ENCODE results near the gene NDFIP1.
A peak's percentile ranks its signal among the peaks of the same experiment; 100 is the strongest.

NDFIP1 gene

GRCh38 chr5:142119051-142119625 lies 10.6 kb downstream of the NDFIP1 start:
- no peak for DNase-seq (ENCODE audit: low read depth in 2 of 2)

GRCh38 chr5:142120247-142120935 lies 11.8 kb downstream of the NDFIP1 start:
- DNase-seq (ENCODE audit: low read depth in 2 of 2) = no peak

GRCh38 chr5:142122121-142122520 lies 13.5 kb downstream of the NDFIP1 start:
- no peak for DNase-seq (ENCODE audit: low read depth in 2 of 2)

- DNase-seq (ENCODE audit: low read depth in 2 of 2) = no peak
These were observed 16.8 kb downstream of the NDFIP1 start for GRCh38 chr5:142125378-142125777.

GRCh38 chr5:142125963-142126362 lies 17.4 kb downstream of the NDFIP1 start:
- DNase-seq (ENCODE audit: low read depth in 2 of 2) = no peak

GRCh38 chr5:142128675-142129208 lies 20.2 kb downstream of the NDFIP1 start:
- no peak for DNase-seq (ENCODE audit: low read depth in 2 of 2)

GRCh38 chr5:142129446-142130066 lies 21.0 kb downstream of the NDFIP1 start:
- DNase-seq (ENCODE audit: low read depth in 2 of 2) = no peak

GRCh38 chr5:142131394-142131793 lies 22.8 kb downstream of the NDFIP1 start:
- no peak for DNase-seq (ENCODE audit: low read depth in 2 of 2)

GRCh38 chr5:142132916-142133315 lies 24.3 kb downstream of the NDFIP1 start:
- DNase-seq (ENCODE audit: low read depth in 2 of 2) = no peak

GRCh38 chr5:142133330-142134206 lies 25.0 kb downstream of the NDFIP1 start:
- DNase-seq (ENCODE audit: low read depth in 2 of 2) = no peak

GRCh38 chr5:142134331-142135010 lies 25.9 kb downstream of the NDFIP1 start:
- no peak for DNase-seq (ENCODE audit: low read depth in 2 of 2)

- no peak for DNase-seq (ENCODE audit: low read depth in 2 of 2)
These were observed 32.9 kb downstream of the NDFIP1 start for GRCh38 chr5:142141463-142141862.

- DNase-seq (ENCODE audit: low read depth in 2 of 2) = no peak
These were observed 35.3 kb downstream of the NDFIP1 start for GRCh38 chr5:142143878-142144277.

- peak; percentile 19 to 21 for DNase-seq (ENCODE audit: low read depth in 2 of 2)
These were observed 36.7 kb downstream of the NDFIP1 start for GRCh38 chr5:142145106-142145900.

- DNase-seq (ENCODE audit: low read depth in 2 of 2) = no peak
These were observed 40.8 kb downstream of the NDFIP1 start for GRCh38 chr5:142149363-142149762.

GRCh38 chr5:142150431-142150830 lies 41.9 kb downstream of the NDFIP1 start:
- DNase-seq (ENCODE audit: low read depth in 2 of 2) = no peak

- DNase-seq (ENCODE audit: low read depth in 2 of 2) = peak in 1 of 2 donors; percentile 4
These were observed 43.1 kb downstream of the NDFIP1 start for GRCh38 chr5:142151436-142152383.

GRCh38 chr5:142152384-142152732 lies 43.8 kb downstream of the NDFIP1 start:
- DNase-seq (ENCODE audit: low read depth in 2 of 2) = no peak

- no peak for DNase-seq (ENCODE audit: low read depth in 2 of 2)
These were observed 45.3 kb downstream of the NDFIP1 start for GRCh38 chr5:142153674-142154448.

Measured in stimulated activated CD8-positive, alpha-beta memory T cell treated with anti-CD3 and anti-CD28 coated beads, Interleukin-15, amount 100 ng/mL, for 48 hours (primary cell).